HepG2 (cell line): ENCODE results near the gene OTOG. TPM values are rescaled to one million over a fixed set of nuclear protein-coding genes. Genes with fewer than 3 reads are reported as not detected.

ENCODE experiments used
- ATAC-seq: fragments of 200-7000 bp; cut with Tn5 transposase; 3 replicates; pipeline ENCODE4 v1.9.1; 2020; ENCODE audit warnings: mild to moderate bottlenecking, moderate library complexity
- BruUV-seq: library from RNA; stranded (reverse); fragments of 400-500 nt; replicated peaks from 2 replicates; lab custom pipeline; 2021; lab: Mats Ljungman, UMichigan
- CTCF ChIA-PET: fragments of 300-600 bp; formaldehyde crosslinking; extraction: SDS; loops from one replicate; lab custom pipeline; 2021; ENCODE audit warnings: low total read pairs, inconsistent platforms, low intra/inter-chr PET ratio; lab: Yijun Ruan, JAX
- POLR2A ChIA-PET: fragments of 350-600 bp; sonication (Branson Sonifier 250); formaldehyde crosslinking; loops from one replicate; lab custom pipeline; 2020; ENCODE audit warnings: antibody characterized with exemption, inconsistent platforms; lab: Yijun Ruan, JAX
- DNase-seq: peaks from one replicate; pipeline ENCODE4 v3.0.0-alpha.2; 2015; ENCODE audit warnings: low spot score
- FAIRE-seq: peaks from 3 replicates; lab custom pipeline; 2011; peaks lifted over from hg19 to GRCh38; lab: Jason Lieb, UNC
- H2AFZ ChIP-seq: one replicate; pipeline ENCODE4 v1.6.1; 2011; ENCODE audit warnings: low read length, inconsistent platforms
- H3K27ac ChIP-seq: fragments of 300-600 bp; 3 replicates; pipeline ENCODE4 v1.8.0; 2011; ENCODE audit warnings: mixed run types, mild to moderate bottlenecking, mixed read lengths, low read length, inconsistent platforms; ENCODE audit not compliant: insufficient read depth; ENCODE audit errors: extremely low read length
- H3K27me3 ChIP-seq, 2 experiments: fragments of 200-600 bp in 1 of 2; 2 replicates in 1 of 2; 3 replicates in 1 of 2; pipeline versions ENCODE4 v1.6.0 to v1.8.0; 2011; ENCODE audit warnings: low read length in 2 of 2, mild to moderate bottlenecking in 2 of 2, moderate library complexity in 2 of 2, inconsistent platforms in 1 of 2; ENCODE audit not compliant: insufficient read depth in 2 of 2, control insufficient read depth in 1 of 2
- H3K36me3 ChIP-seq, 2 experiments: fragments of 200-600 bp in 1 of 2; replicated peaks in 1 of 2; 2 replicates in 1 of 2; 3 replicates in 1 of 2; pipeline versions ENCODE4 v1.5.1 to v1.8.0; 2011; ENCODE audit warnings: low read length in 2 of 2, inconsistent platforms in 1 of 2; ENCODE audit not compliant: insufficient read depth in 2 of 2, control insufficient read depth in 1 of 2
- H3K4me1 ChIP-seq: 2 replicates; pipeline ENCODE4 v1.5.1; 2012; ENCODE audit warnings: low read length, inconsistent platforms; ENCODE audit not compliant: insufficient read depth
- H3K4me2 ChIP-seq: 2 replicates; pipeline ENCODE4 v1.6.0; 2011; ENCODE audit warnings: low read depth, low read length, inconsistent platforms
- H3K4me3 ChIP-seq, 3 experiments: fragments of 200-600 bp in 1 of 3; sonication (generic), shearing (Covaris generic) in 1 of 3; replicated peaks in 1 of 3; 2 replicates each; pipeline ENCODE4 v1.5.1; 2011 to 2016; ENCODE audit warnings: low read length in 3 of 3, inconsistent platforms in 2 of 3, low read depth in 2 of 3, mild to moderate bottlenecking in 2 of 3, control low read depth in 1 of 3, mixed read lengths in 1 of 3; ENCODE audit not compliant: insufficient read depth in 1 of 3
- H3K79me2 ChIP-seq: one replicate; pipeline ENCODE4 v1.6.1; 2011; ENCODE audit warnings: low read length, inconsistent platforms; ENCODE audit not compliant: insufficient read depth
- H3K9ac ChIP-seq: 2 replicates; pipeline ENCODE4 v1.6.0; 2011; ENCODE audit warnings: mild to moderate bottlenecking, low read depth, low read length, inconsistent platforms; ENCODE audit not compliant: insufficient read depth
- H3K9me3 ChIP-seq: 2 replicates; pipeline ENCODE4 v1.5.1; 2012; ENCODE audit warnings: mild to moderate bottlenecking, low read length
- H4K20me1 ChIP-seq: 2 replicates; pipeline ENCODE4 v1.6.0; 2011; ENCODE audit warnings: inconsistent platforms, mild to moderate bottlenecking, low read length, moderate library complexity; ENCODE audit not compliant: insufficient read depth
- CHD4 ChIP-seq: fragments of 200-600 bp; sonication (generic); IDR thresholded peaks from 2 replicates; pipeline ENCODE4 v1.7.0; 2017; ENCODE audit warnings: mild to moderate bottlenecking, low read length, borderline replicate concordance
- HBP1 ChIP-seq: IDR thresholded peaks from 2 replicates; pipeline ENCODE4 v1.6.1; 2016; ENCODE audit warnings: low read depth, control low read depth
- HDAC2 ChIP-seq: sonication (generic); formaldehyde crosslinking; IDR thresholded peaks from 2 replicates; pipeline ENCODE4 v1.4.0; 2020; ENCODE audit warnings: missing genetic modification reagents
- POGK ChIP-seq: sonication (generic); formaldehyde crosslinking; conservative IDR thresholded peaks from 2 replicates; pipeline ENCODE4 v1.8.0; 2022; ENCODE audit warnings: mild to moderate bottlenecking, moderate library complexity, missing genetic modification reagents
- REST ChIP-seq, 2 experiments: IDR thresholded peaks; 2 replicates each; pipeline ENCODE4 v1.6.1; 2011 to 2012; ENCODE audit warnings: low read length in 2 of 2, borderline replicate concordance in 1 of 2, low read depth in 1 of 2, mild to moderate bottlenecking in 1 of 2, moderate library complexity in 1 of 2
- SNAPC2 ChIP-seq: sonication (generic); formaldehyde crosslinking; IDR thresholded peaks from 2 replicates; pipeline ENCODE4 v1.8.1; 2022; ENCODE audit warnings: mild to moderate bottlenecking, missing genetic modification reagents
- SNRNP70 ChIP-seq: fragments of 200-400 bp; formaldehyde crosslinking; IDR thresholded peaks from 2 replicates; pipeline ENCODE4 v1.6.1; 2017; ENCODE audit warnings: mild to moderate bottlenecking, low read depth, low read length, moderate library complexity
- ZFY ChIP-seq: sonication (generic); formaldehyde crosslinking; IDR thresholded peaks from 2 replicates; pipeline ENCODE4 v1.4.0; 2020; ENCODE audit warnings: missing genetic modification reagents
- ZNF205 ChIP-seq: IDR thresholded peaks from 2 replicates; pipeline ENCODE4 v1.6.1; 2018; ENCODE audit warnings: missing biosample characterization, missing genetic modification reagents
- ZNF7 ChIP-seq: IDR thresholded peaks from 2 replicates; pipeline ENCODE4 v1.6.1; 2016; ENCODE audit warnings: missing biosample characterization, missing genetic modification reagents
- ZNF710 ChIP-seq: sonication (generic); formaldehyde crosslinking; IDR thresholded peaks from 2 replicates; pipeline ENCODE4 v1.5.0; 2020; ENCODE audit warnings: mild to moderate bottlenecking, missing genetic modification reagents, borderline replicate concordance
- ZNF891 ChIP-seq: sonication (generic); formaldehyde crosslinking; IDR thresholded peaks from 2 replicates; pipeline ENCODE4 v1.5.0; 2020; ENCODE audit warnings: mild to moderate bottlenecking, missing genetic modification reagents
- WGBS: methylation state at CpG from one replicate; pipeline ENCODE4 v1.1.6; 2017; ENCODE audit warnings: low lambda C conversion rate; 5-methylcytosine and 5-hydroxymethylcytosine counted together
- in situ Hi-C: cut with HindIII; loops from 2 replicates; pipeline ENCODE4 v1.10.0; 2017; ENCODE audit warnings: low pct_unique_long_range_greater_than_20kb; ENCODE audit not compliant: extremely low pct_ligation_motif_present
- intact Hi-C: fragments of 100-400 bp; cut with micrococcal nuclease; formaldehyde crosslinking; loops from one replicate; pipeline ENCODE4 v1.10.0; 2022; ENCODE audit not compliant: unreplicated experiment
- polyA plus RNA-seq, 8 experiments: library from polyadenylated mRNA; depleted of rRNA in 3 of 8; stranded (reverse) in 7 of 8; unstranded in 1 of 8; fragments of >200 nt; fragmentation: Illumina TruSeq in 4 of 8; extraction: Trizol in 4 of 8; gene quantifications; 2 replicates each; pipeline versions ENCODE4 v1.2.1 to v1.2.3, GENCODE V29; 2011 to 2016; ENCODE audit warnings: low read depth in 4 of 8, missing spikeins in 1 of 8, mixed read lengths in 1 of 8; ENCODE audit not compliant: insufficient read depth in 1 of 8
- total RNA-seq, 5 experiments: library from RNA; depleted of rRNA; stranded (reverse); fragments of >200 nt; fragmentation: Illumina TruSeq; extraction: Trizol; gene quantifications; 2 replicates each; pipeline ENCODE4 v1.2.3, GENCODE V29; 2016; ENCODE audit warnings: low read depth in 1 of 5

The OTOG gene
- total and polyA plus RNA-seq, 2 of the 13 experiments (the other 11 are each of a cell fraction or from before 2014, with no cell fraction given) = not detected

- no TSS peak for BruUV-seq
- no peak for TF ChIP-seq ZNF7 (CRISPR knock-in tag)
- no peak for TF ChIP-seq SNRNP70
- TF ChIP-seq HBP1 = no peak
- TF ChIP-seq REST (IDR thresholded peaks at IDR 0.05; ENCODE audit: borderline replicate concordance in 1 of 2, low read depth in 1 of 2, low read length in 2 of 2) = no peak
- no peak for TF ChIP-seq ZNF710 (CRISPR knock-in tag)
- no peak for TF ChIP-seq ZNF205 (CRISPR knock-in tag)
- TF ChIP-seq POGK (CRISPR knock-in tag) = no peak
- no peak for TF ChIP-seq HDAC2 (CRISPR knock-in tag)
- no peak for TF ChIP-seq CHD4
- TF ChIP-seq ZFY (CRISPR knock-in tag) = no peak
- no peak for TF ChIP-seq SNAPC2
- TF ChIP-seq ZNF891 = no peak
- Histone ChIP-seq H3K9me3 (no peaks in the 10 kb centered on the region), H3K79me2 (no peaks in the 10 kb centered on the region), H3K27ac (no peak overlapping the region), H2AFZ (no peak overlapping the region), H3K4me3 (no peak overlapping the region), H3K4me2 (no peak overlapping the region), H3K36me3 (no peaks in the 10 kb centered on the region), H4K20me1 (no peaks in the 10 kb centered on the region), H3K27me3 (peaks cover 4 to 19% of the 10 kb centered on the region in 2 experiments; a peak in 4 of 5 replicates), H3K4me1 (no peaks in the 10 kb centered on the region), H3K9ac (no peak overlapping the region)
- ATAC-seq (no peak), DNase-seq (no peak), FAIRE-seq (no peak)
- in situ Hi-C loops (loop anchor here (5.0 to 10.0 kb wide), 2 partner anchors 117 to 370 kb away; no protein-coding TSS in a partner anchor), intact Hi-C loops (no loop called here)
- CTCF ChIA-PET = no interaction called here
- POLR2A ChIA-PET = no interaction called here
- WGBS = no CpG with 5 or more reads among the region's 6 CpGs
Observed at GRCh38 chr11:17604915-17605233, 57.8 kb downstream of the OTOG start.
